ENCODE data around the gene STMP1. TPM values are rescaled to one million over a fixed set of nuclear protein-coding genes. Genes with fewer than 3 reads are reported as not detected.

The STMP1 gene
- total and polyA plus RNA-seq, 2 of the 4 experiments (the other 2 are of a cell fraction): 6.1 to 28.3 TPM

GRCh38 chr7:135670179-135670578 is 7.9 kb downstream of the STMP1 start:
- Histone ChIP-seq H3K9me3 (ENCODE audit: control insufficient read depth, insufficient read depth, low read length) (no peaks in the 10 kb centered on the region), H3K23ac (ENCODE audit: low read depth, low read length) (peak overlapping the region; percentile 36; the same call in 1 of the 2 replicates), H3K27me3 (ENCODE audit: control insufficient read depth, insufficient read depth, low read length) (no peaks in the 10 kb centered on the region), H3K36me3 (ENCODE audit: control insufficient read depth, insufficient read depth, low read length) (peaks cover 5% of the 10 kb centered on the region; the same call in 1 of the 2 replicates), H3K79me1 (ENCODE audit: low read depth in 1 of 2, low read length in 2 of 2) (peaks cover 0 to 53% of the 10 kb centered on the region in 2 experiments), H2BK120ac (ENCODE audit: low read depth, low read length) (no peak overlapping the region), H3K56ac (ENCODE audit: extremely low read depth, insufficient read depth, low read length) (no peak overlapping the region), H4K20me1 (ENCODE audit: insufficient read depth, low read length) (peaks cover 33% of the 10 kb centered on the region), H2AFZ (replicated peaks; ENCODE audit: low read length, poor library complexity) (no peak overlapping the region), H3K18ac (ENCODE audit: low read depth, low read length) (no peak overlapping the region), H3K4me3 (ENCODE audit: insufficient read depth, low read depth, low read length) (no peak overlapping the region), H2BK20ac (ENCODE audit: low read depth, low read length) (no peak overlapping the region), H2AK5ac (ENCODE audit: low read depth, low read length) (peak overlapping the region; percentile 10; the same call in 1 of the 2 replicates), H4K5ac (ENCODE audit: low read depth, low read length) (no peak overlapping the region), H3K27ac (ENCODE audit: insufficient read depth, low read length) (peak overlapping the region; percentile 15; the same call in 1 of the 2 replicates), H2AK9ac (replicated peaks; ENCODE audit: low read depth, low read length, poor library complexity) (no peak overlapping the region), H2BK5ac (ENCODE audit: low read depth, low read length, poor library complexity, severe bottlenecking) (peak overlapping the region; percentile 76), H3K4me1 (ENCODE audit: control insufficient read depth, insufficient read depth, low read length) (peaks cover 11% of the 10 kb centered on the region), H3K4me2 (ENCODE audit: low read depth, low read length) (peak overlapping the region; percentile 75), H2BK15ac (ENCODE audit: low read depth, low read length) (no peak overlapping the region), H3K9ac (ENCODE audit: low read depth, low read length) (no peak overlapping the region), H3K14ac (replicated peaks; ENCODE audit: low read depth, low read length) (no peak overlapping the region), H3K4ac (ENCODE audit: low read depth, low read length) (0 out of 2 replicates have a peak overlapping the region, but pooled peaks have one; percentile 31), H3K9me1 (ENCODE audit: insufficient read depth, low read length) (peaks cover 5% of the 10 kb centered on the region; the same call in 1 of the 2 replicates), H4K8ac (ENCODE audit: low read depth in 2 of 2, low read length in 2 of 2) (no peak overlapping the region), H4K91ac (ENCODE audit: insufficient read depth, low read depth, low read length) (no peak overlapping the region)
- TF ChIP-seq MAFK (IDR thresholded peaks at IDR 0.05; ENCODE audit: low read depth, low read length): no peak
- TF ChIP-seq USF2 (IDR thresholded peaks at IDR 0.05; ENCODE audit: low read depth, low read length): peak; percentile 39
- TF ChIP-seq MXI1 (IDR thresholded peaks at IDR 0.05; ENCODE audit: borderline replicate concordance, low read depth, low read length): no peak
- TF ChIP-seq MAZ (IDR thresholded peaks at IDR 0.05; ENCODE audit: borderline replicate concordance, low read depth, low read length): no peak
- no CpG with 5 or more reads among the region's 1 CpG for WGBS, 2 experiments (ENCODE audit: extremely low coverage in 2 of 2, insufficient read length in 1 of 2)
- POLR2A ChIA-PET (ENCODE audit: unreplicated experiment): interaction anchor here (0.5 to 0.8 kb wide), 2 partner anchors 61 to 131 kb away, joined by 3 read pairs; no protein-coding TSS in a partner anchor
- in situ Hi-C loops (cut with MboI; ENCODE audit: low sequenced_read_pairs): no loop called here
- DNase-seq (peak; percentile 86), ATAC-seq (ENCODE audit: low read depth) (peak; percentile 72)
- intact Hi-C loops (cut with micrococcal nuclease): loop anchor here (10.0 kb wide), 1 partner anchor 305 kb away; the partner anchor contains the start of gene MTPN
- CTCF ChIA-PET: no interaction called here
- dilution Hi-C loops (cut with HindIII; ENCODE audit: low sequenced_read_pairs, unreplicated experiment): no loop called here
- BruUV-seq (replicated peaks): no TSS peak

Measured in IMR-90 (cell line).